Osteoblast (primary cell): Measurements from ENCODE around the gene DBN1. TPM values are rescaled to one million over a fixed set of nuclear protein-coding genes. Genes with fewer than 3 reads are reported as not detected.

Experiments used
- DNase-seq: peaks from one replicate; pipeline ENCODE4 v3.0.0; 2011; ENCODE audit warnings: low spot score, mixed read lengths; ENCODE audit not compliant: insufficient read length; ENCODE audit errors: missing footprints
- H2AFZ ChIP-seq: 2 replicates; pipeline ENCODE4 v1.6.0; 2011; ENCODE audit warnings: mild to moderate bottlenecking, low read length
- H3K27ac ChIP-seq: 2 replicates; pipeline ENCODE4 v1.5.1; 2011; ENCODE audit warnings: mild to moderate bottlenecking, low read depth, low read length, moderate library complexity
- H3K27me3 ChIP-seq: 2 replicates; pipeline ENCODE4 v1.6.0; 2012; ENCODE audit warnings: mild to moderate bottlenecking, control low read depth, inconsistent platforms, low read length, moderate library complexity; ENCODE audit not compliant: insufficient read depth
- H3K36me3 ChIP-seq: 2 replicates; pipeline ENCODE4 v1.5.1; 2011; ENCODE audit warnings: mild to moderate bottlenecking, low read length, control low read depth, moderate library complexity; ENCODE audit not compliant: insufficient read depth
- H3K4me1 ChIP-seq: 2 replicates; pipeline ENCODE4 v1.5.1; 2011; ENCODE audit warnings: mild to moderate bottlenecking, low read length, control low read depth, moderate library complexity; ENCODE audit not compliant: insufficient read depth
- H3K4me2 ChIP-seq: 2 replicates; pipeline ENCODE4 v1.6.0; 2011; ENCODE audit warnings: mild to moderate bottlenecking, low read length; ENCODE audit not compliant: insufficient read depth
- H3K4me3 ChIP-seq: fragments of 200-600 bp; sonication (generic); 3 replicates; pipeline ENCODE4 v1.5.1; 2012; ENCODE audit warnings: mild to moderate bottlenecking, low read length, inconsistent platforms; ENCODE audit not compliant: insufficient read depth
- H3K79me2 ChIP-seq: 2 replicates; pipeline ENCODE4 v1.6.0; 2012; ENCODE audit warnings: mild to moderate bottlenecking, low read length, control low read depth, inconsistent platforms; ENCODE audit not compliant: insufficient read depth
- H3K9me3 ChIP-seq: 2 replicates; pipeline ENCODE4 v1.5.1; 2011; ENCODE audit warnings: low read depth, low read length, control low read depth
- H4K20me1 ChIP-seq: 2 replicates; pipeline ENCODE4 v1.6.0; 2012; ENCODE audit warnings: mild to moderate bottlenecking, low read length, control low read depth; ENCODE audit not compliant: insufficient read depth
- total RNA-seq: library from RNA; depleted of rRNA; stranded (reverse); fragments of >200 nt; gene quantifications from 2 replicates; pipeline ENCODE4 v1.2.3, GENCODE V29; 2012
- TF ChIP-seq, protein P1 (sequence below): IDR thresholded peaks from 2 replicates; pipeline ENCODE4 v1.5.1; 2011; ENCODE audit warnings: mild to moderate bottlenecking, low read depth, low read length, moderate library complexity; ENCODE audit errors: extremely low read depth

The DBN1 gene
- total RNA-seq, 1 donor: 139 TPM

DNA sequence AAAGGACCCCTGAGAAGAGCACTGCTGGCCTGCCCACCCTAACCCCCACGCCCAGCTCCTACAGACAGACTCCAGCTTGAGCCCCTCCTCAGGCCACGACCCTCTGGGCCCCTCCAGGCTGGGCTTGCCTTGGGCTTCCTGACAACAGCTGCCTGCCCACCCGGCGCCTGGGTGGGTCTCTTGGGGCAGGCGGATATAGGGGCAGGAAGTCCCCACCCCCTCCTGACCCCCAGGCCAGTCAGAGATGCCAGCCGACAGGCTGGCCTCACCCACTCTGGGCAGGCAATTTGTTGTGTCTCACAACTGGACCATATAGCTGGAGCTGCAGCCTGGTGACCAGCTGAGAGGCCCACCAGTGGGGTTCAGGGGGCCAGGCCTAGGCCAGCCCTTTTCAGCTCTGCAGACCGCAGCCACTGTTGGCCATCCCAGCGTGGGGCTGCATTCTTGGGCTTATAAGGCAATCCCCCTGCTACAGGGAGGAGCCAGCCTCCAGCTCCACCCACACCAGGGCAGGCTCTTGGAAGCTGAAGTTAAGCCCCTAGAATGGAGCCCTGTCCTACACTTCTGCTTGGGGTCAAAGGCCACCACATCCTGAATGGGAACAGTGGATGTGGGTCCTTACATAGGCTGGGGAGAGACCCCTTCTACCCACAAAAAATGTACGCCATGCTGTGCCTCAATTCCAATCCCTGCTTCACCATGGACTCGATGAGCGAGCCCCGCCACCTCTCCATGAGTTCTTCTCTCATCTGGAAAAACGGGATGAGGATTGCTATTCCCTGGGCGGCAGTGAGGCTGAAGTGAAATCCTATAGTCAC lies 22.0 kb upstream of the DBN1 start:
- no peak overlapping the region for H2AFZ ChIP-seq
- H3K4me1 ChIP-seq: peaks cover 49% of the 10 kb centered on the region
- H3K4me3 ChIP-seq: peak overlapping the region; percentile 91
- TF ChIP-seq, protein P1, sequence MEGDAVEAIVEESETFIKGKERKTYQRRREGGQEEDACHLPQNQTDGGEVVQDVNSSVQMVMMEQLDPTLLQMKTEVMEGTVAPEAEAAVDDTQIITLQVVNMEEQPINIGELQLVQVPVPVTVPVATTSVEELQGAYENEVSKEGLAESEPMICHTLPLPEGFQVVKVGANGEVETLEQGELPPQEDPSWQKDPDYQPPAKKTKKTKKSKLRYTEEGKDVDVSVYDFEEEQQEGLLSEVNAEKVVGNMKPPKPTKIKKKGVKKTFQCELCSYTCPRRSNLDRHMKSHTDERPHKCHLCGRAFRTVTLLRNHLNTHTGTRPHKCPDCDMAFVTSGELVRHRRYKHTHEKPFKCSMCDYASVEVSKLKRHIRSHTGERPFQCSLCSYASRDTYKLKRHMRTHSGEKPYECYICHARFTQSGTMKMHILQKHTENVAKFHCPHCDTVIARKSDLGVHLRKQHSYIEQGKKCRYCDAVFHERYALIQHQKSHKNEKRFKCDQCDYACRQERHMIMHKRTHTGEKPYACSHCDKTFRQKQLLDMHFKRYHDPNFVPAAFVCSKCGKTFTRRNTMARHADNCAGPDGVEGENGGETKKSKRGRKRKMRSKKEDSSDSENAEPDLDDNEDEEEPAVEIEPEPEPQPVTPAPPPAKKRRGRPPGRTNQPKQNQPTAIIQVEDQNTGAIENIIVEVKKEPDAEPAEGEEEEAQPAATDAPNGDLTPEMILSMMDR: no peak
- H3K27me3 ChIP-seq: no peaks in the 10 kb centered on the region
- peak overlapping the region; percentile 78 for H3K27ac ChIP-seq
- H3K79me2 ChIP-seq: peaks cover 56% of the 10 kb centered on the region
- H3K4me2 ChIP-seq: peak overlapping the region; percentile 91
- peaks cover 55% of the 10 kb centered on the region for H4K20me1 ChIP-seq
- H3K9me3 ChIP-seq: no peaks in the 10 kb centered on the region
- H3K36me3 ChIP-seq: peaks cover 46% of the 10 kb centered on the region
- peak; percentile 98 for DNase-seq

DNA sequence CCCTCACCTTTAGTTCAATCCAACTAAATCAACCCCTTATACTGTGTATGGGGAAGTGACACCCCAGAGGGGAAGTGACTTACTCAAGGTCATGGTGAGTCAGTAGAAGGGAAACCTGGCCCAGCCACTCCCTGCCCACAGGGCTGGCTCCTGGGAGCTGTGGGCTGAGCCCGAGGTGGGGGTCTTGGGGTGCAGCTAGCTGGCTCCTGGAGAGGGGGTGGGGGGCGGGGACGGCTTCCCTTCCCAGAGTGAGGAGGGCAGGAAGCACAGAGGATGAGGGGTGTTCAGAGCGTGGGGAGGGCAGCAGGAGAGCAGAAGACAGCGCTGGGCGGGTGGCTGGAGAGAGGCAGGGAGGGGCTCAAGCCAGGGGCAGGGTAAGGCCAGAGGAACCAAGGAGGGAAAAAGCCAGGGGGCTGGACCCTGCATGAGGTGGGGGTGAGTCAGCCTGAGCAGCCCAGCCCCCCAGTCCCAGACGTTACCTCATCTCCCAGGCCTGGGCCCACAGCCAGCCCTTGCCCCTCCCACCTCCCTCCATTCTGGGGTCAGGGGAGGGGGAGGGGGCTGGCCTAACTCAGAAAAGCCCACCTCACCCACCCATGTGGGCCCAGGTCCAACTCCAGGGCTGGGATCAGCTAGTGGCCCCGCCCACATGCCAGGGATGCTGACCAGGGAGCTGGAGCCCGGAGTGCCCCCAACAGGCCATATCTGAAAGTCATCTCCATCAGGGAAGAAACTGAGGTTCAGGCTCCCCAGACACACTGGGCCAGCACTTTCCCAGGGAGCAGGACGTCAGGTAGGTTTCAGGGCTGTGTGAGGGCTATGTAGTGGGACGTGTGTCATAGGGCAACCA lies 21.1 kb upstream of the DBN1 start:
- Histone ChIP-seq H3K79me2 (peaks cover 64% of the 10 kb centered on the region), H3K4me1 (peaks cover 51% of the 10 kb centered on the region), H3K4me2 (peak overlapping the region; percentile 91), H3K27me3 (no peaks in the 10 kb centered on the region), H3K9me3 (no peaks in the 10 kb centered on the region), H3K36me3 (peaks cover 55% of the 10 kb centered on the region), H3K27ac (peak overlapping the region; percentile 78), H4K20me1 (peaks cover 64% of the 10 kb centered on the region), H2AFZ (no peak overlapping the region), H3K4me3 (peak overlapping the region; percentile 91)
- DNase-seq: peak; percentile 100
- TF ChIP-seq, protein P1: peak; percentile 46

DNA sequence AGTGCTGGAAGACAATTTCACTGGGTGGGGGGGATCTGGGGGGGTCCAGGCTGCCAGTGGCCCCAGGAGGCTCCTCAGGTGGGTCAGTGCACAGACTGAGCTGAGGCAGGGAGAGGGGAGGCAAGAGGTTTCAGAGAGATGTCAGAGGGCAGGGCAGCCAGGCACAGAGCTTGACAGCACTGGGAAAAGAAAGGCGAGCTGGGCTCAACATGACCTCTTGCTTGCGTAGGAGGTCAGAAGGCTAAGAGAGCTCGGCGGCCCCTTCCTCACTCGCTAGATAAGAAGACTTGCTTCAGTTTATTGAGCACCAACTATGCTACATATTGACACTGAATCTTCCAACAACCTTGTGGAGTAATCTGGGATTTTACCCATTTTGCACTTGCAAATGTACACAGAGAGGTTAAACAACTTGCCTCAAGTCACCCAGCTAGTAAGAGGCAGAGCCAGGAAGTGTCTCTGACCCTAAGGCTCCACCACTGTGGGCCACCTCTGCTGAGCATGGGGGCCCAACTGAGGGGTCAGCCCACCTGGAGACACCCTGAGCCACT lies 20.4 kb upstream of the DBN1 start:
- Histone ChIP-seq H3K27me3 (no peaks in the 10 kb centered on the region), H3K4me1 (peaks cover 51% of the 10 kb centered on the region), H3K4me2 (peak overlapping the region; percentile 91), H4K20me1 (peaks cover 71% of the 10 kb centered on the region), H3K36me3 (peaks cover 62% of the 10 kb centered on the region), H3K79me2 (peaks cover 67% of the 10 kb centered on the region), H3K9me3 (no peaks in the 10 kb centered on the region), H3K27ac (peak overlapping the region; percentile 78), H3K4me3 (peak overlapping the region; percentile 36), H2AFZ (no peak overlapping the region)
- DNase-seq: no peak
- TF ChIP-seq, protein P1: no peak
